Liver (tissue), 10 donors: Measurements from ENCODE around the gene ZNF532. TPM values are rescaled to one million over a fixed set of nuclear protein-coding genes. Genes with fewer than 3 reads are reported as not detected.

Source experiments
- DNase-seq: peaks from one replicate; pipeline ENCODE4 v3.0.0-alpha.2; 2017; ENCODE audit warnings: low spot score
- H3K27ac ChIP-seq, 2 donors: one replicate each; pipeline ENCODE4 v1.7.0; 2013; ENCODE audit warnings: inconsistent platforms in 2 of 2, low read length in 2 of 2, control low read depth in 1 of 2, low read depth in 1 of 2, mild to moderate bottlenecking in 1 of 2
- H3K27me3 ChIP-seq, 4 donors: one replicate each; pipeline versions ENCODE4 v1.6.1 to v1.7.0; 2013; ENCODE audit warnings: low read length in 3 of 4, inconsistent platforms in 1 of 4, mild to moderate bottlenecking in 1 of 4, moderate library complexity in 1 of 4; ENCODE audit not compliant: control insufficient read depth in 4 of 4, insufficient read depth in 4 of 4
- H3K36me3 ChIP-seq, 4 donors: one replicate each; pipeline versions ENCODE4 v1.6.1 to v1.7.0; 2013; ENCODE audit warnings: low read length in 3 of 4, mild to moderate bottlenecking in 3 of 4, low read depth in 1 of 4, moderate library complexity in 1 of 4; ENCODE audit not compliant: control insufficient read depth in 4 of 4, insufficient read depth in 3 of 4
- H3K4me1 ChIP-seq, 4 donors: one replicate each; pipeline versions ENCODE4 v1.6.1 to v1.7.0; 2013; ENCODE audit warnings: low read length in 3 of 4, mild to moderate bottlenecking in 3 of 4, moderate library complexity in 1 of 4; ENCODE audit not compliant: control insufficient read depth in 4 of 4, insufficient read depth in 4 of 4
- H3K4me3 ChIP-seq, 3 donors: one replicate each; pipeline versions ENCODE4 v1.6.1 to v1.7.0; 2013; ENCODE audit warnings: low read length in 3 of 3, control low read depth in 1 of 3, low read depth in 1 of 3, mild to moderate bottlenecking in 1 of 3
- H3K9ac ChIP-seq, 2 donors: one replicate each; pipeline ENCODE4 v1.7.0; 2013; ENCODE audit warnings: low read length in 2 of 2, mild to moderate bottlenecking in 2 of 2, moderate library complexity in 2 of 2, control low read depth in 1 of 2, low read depth in 1 of 2
- H3K9me3 ChIP-seq, 4 donors: one replicate each; pipeline versions ENCODE4 v1.6.1 to v1.7.0; 2013; ENCODE audit warnings: low read length in 3 of 4; ENCODE audit not compliant: control insufficient read depth in 4 of 4
- EGR1 ChIP-seq, 2 donors: IDR thresholded peaks; 2 replicates each; pipeline ENCODE4 v1.6.1; 2016 to 2018; ENCODE audit warnings: antibody characterized with exemption in 2 of 2, low read depth in 2 of 2
- FOXA1 ChIP-seq: IDR thresholded peaks from 2 replicates; pipeline ENCODE4 v1.6.1; 2016; ENCODE audit warnings: antibody characterized with exemption
- FOXA2 ChIP-seq: IDR thresholded peaks from 2 replicates; pipeline ENCODE4 v1.6.1; 2016; ENCODE audit warnings: antibody characterized with exemption
- GABPA ChIP-seq, 2 donors: IDR thresholded peaks in 1 of 2; conservative IDR thresholded peaks in 1 of 2; 2 replicates each; pipeline ENCODE4 v1.6.1; 2016; ENCODE audit warnings: antibody characterized with exemption in 2 of 2, mild to moderate bottlenecking in 1 of 2, moderate library complexity in 1 of 2
- HNF4A ChIP-seq, 2 donors: conservative IDR thresholded peaks; 2 replicates each; pipeline ENCODE4 v1.6.1; 2016; ENCODE audit warnings: antibody characterized with exemption in 2 of 2, mild to moderate bottlenecking in 2 of 2
- JUND ChIP-seq, 2 donors: IDR thresholded peaks; 2 replicates each; pipeline ENCODE4 v1.6.1; 2016; ENCODE audit warnings: antibody characterized with exemption in 2 of 2
- NR2F2 ChIP-seq: IDR thresholded peaks from 2 replicates; pipeline ENCODE4 v1.6.1; 2016; ENCODE audit warnings: antibody characterized with exemption
- RXRA ChIP-seq, 2 donors: IDR thresholded peaks; 2 replicates each; pipeline ENCODE4 v1.6.1; 2017 to 2018; ENCODE audit warnings: antibody characterized with exemption in 2 of 2, mild to moderate bottlenecking in 1 of 2
- YY1 ChIP-seq: IDR thresholded peaks from 2 replicates; pipeline ENCODE4 v1.6.1; 2016; ENCODE audit warnings: antibody characterized with exemption, mild to moderate bottlenecking
- WGBS: extraction: QIAGEN DNeasy Blood & Tissue Kit; methylation state at CpG from one replicate; pipeline ENCODE4 v1.1.7; 2013; 5-methylcytosine and 5-hydroxymethylcytosine counted together
- polyA plus RNA-seq, 2 donors: library from polyadenylated mRNA; stranded (reverse) in 1 of 2; unstranded in 1 of 2; fragments of 200-250 nt in 1 of 2; fragments of >200 nt in 1 of 2; fragmentation: Nextera tagmentation in 1 of 2; extraction: Ambion mirVana in 1 of 2; gene quantifications; one replicate each; pipeline versions ENCODE4 v1.2.1 to v1.2.3, GENCODE V29; 2013 to 2015
- small RNA-seq: library from RNA; depleted of rRNA; stranded (forward); fragments of <200 nt; gene quantifications from one replicate; pipeline ENCODE3, GENCODE V24; 2014
- total RNA-seq, 2 donors: library from RNA; depleted of rRNA; stranded (reverse); fragments of >200 nt; gene quantifications; one replicate each; pipeline ENCODE4 v1.2.3, GENCODE V29; 2014
- TF ChIP-seq, protein P1 (sequence below): IDR thresholded peaks from 2 replicates; pipeline ENCODE4 v1.6.1; 2016; ENCODE audit warnings: antibody characterized with exemption, mild to moderate bottlenecking
- TF ChIP-seq, protein P2 (sequence below): fragments of 150-350 bp; IDR thresholded peaks from 2 replicates; pipeline ENCODE4 v1.5.1; 2017; ENCODE audit warnings: improper control_type of control experiment, low read depth, low read length; ENCODE audit not compliant: missing input control
- TF ChIP-seq, protein P3 (sequence below): IDR thresholded peaks from 2 replicates; pipeline ENCODE4 v1.6.1; 2016; ENCODE audit warnings: antibody characterized with exemption
- donor health status: healthy.
- donor health status: healthy.
- donor health status: healthy.
- donor health status: healthy.
- donor health status: healthy.

The ZNF532 gene
- total and polyA plus RNA-seq, 4 donors = 0.68 to 5.6 (median 2.5) TPM

DNA sequence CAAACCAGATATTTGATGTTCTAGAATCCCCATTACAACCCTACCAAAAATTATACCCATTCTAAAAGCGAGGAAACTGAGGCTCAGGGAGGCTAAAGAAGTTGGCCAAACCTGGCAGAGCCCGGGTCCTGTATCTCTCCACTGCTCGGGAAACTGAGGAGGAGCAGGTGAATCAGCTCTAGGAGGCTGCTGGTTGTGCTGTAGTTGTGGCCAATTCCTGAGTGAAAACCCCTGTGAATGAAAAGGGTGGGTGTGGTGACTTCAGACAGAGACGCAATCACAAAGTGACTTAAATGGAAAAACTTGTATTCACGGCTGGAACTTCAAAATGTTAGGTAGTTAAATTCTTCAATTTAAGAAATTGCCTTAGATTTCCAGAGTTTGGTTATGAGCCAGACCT, 169.3 kb downstream of the ZNF532 start (continued):
- TF ChIP-seq, protein P1, sequence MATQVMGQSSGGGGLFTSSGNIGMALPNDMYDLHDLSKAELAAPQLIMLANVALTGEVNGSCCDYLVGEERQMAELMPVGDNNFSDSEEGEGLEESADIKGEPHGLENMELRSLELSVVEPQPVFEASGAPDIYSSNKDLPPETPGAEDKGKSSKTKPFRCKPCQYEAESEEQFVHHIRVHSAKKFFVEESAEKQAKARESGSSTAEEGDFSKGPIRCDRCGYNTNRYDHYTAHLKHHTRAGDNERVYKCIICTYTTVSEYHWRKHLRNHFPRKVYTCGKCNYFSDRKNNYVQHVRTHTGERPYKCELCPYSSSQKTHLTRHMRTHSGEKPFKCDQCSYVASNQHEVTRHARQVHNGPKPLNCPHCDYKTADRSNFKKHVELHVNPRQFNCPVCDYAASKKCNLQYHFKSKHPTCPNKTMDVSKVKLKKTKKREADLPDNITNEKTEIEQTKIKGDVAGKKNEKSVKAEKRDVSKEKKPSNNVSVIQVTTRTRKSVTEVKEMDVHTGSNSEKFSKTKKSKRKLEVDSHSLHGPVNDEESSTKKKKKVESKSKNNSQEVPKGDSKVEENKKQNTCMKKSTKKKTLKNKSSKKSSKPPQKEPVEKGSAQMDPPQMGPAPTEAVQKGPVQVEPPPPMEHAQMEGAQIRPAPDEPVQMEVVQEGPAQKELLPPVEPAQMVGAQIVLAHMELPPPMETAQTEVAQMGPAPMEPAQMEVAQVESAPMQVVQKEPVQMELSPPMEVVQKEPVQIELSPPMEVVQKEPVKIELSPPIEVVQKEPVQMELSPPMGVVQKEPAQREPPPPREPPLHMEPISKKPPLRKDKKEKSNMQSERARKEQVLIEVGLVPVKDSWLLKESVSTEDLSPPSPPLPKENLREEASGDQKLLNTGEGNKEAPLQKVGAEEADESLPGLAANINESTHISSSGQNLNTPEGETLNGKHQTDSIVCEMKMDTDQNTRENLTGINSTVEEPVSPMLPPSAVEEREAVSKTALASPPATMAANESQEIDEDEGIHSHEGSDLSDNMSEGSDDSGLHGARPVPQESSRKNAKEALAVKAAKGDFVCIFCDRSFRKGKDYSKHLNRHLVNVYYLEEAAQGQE = no peak
- no peak for TF ChIP-seq RXRA (IDR thresholded peaks at IDR 0.05)
- no peak for TF ChIP-seq FOXA1
- no peak for TF ChIP-seq YY1

DNA sequence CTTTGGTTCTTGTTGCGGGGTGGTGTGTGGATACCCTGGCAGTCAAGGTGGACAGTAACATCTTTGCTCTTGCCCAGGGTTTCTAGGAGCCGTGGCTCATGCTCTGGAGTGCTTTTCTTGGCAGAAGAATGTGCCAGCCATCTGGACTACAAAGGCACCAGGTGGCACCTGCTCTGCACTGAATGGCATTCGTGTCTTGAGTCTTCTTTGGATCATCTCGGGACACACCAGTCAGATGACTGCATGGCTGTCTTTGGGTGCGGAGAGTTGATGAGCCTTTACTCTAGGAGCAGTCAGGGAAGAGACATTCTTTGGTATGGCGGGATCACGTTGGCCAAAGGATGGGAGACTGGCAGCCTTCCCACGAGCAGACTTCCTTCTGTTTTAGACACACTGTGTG, 170.9 kb downstream of the ZNF532 start:
- Histone ChIP-seq H3K9me3 (no peaks in the 10 kb centered on the region), H3K4me3 (no peak overlapping the region), H3K36me3 (no peaks in the 10 kb centered on the region), H3K9ac (no peak overlapping the region), H3K27ac (no peak overlapping the region), H3K4me1 (no peaks in the 10 kb centered on the region), H3K27me3 (no peaks in the 10 kb centered on the region)
- TF ChIP-seq, protein P2, sequence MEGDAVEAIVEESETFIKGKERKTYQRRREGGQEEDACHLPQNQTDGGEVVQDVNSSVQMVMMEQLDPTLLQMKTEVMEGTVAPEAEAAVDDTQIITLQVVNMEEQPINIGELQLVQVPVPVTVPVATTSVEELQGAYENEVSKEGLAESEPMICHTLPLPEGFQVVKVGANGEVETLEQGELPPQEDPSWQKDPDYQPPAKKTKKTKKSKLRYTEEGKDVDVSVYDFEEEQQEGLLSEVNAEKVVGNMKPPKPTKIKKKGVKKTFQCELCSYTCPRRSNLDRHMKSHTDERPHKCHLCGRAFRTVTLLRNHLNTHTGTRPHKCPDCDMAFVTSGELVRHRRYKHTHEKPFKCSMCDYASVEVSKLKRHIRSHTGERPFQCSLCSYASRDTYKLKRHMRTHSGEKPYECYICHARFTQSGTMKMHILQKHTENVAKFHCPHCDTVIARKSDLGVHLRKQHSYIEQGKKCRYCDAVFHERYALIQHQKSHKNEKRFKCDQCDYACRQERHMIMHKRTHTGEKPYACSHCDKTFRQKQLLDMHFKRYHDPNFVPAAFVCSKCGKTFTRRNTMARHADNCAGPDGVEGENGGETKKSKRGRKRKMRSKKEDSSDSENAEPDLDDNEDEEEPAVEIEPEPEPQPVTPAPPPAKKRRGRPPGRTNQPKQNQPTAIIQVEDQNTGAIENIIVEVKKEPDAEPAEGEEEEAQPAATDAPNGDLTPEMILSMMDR = no peak
- TF ChIP-seq JUND (IDR thresholded peaks at IDR 0.05) (no peak), GABPA (IDR thresholded peaks at IDR 0.05 in 1 of 2, conservative IDR thresholded peaks at IDR 0.05 in 1 of 2) (no peak), NR2F2 (no peak), FOXA2 (no peak), HNF4A (conservative IDR thresholded peaks at IDR 0.05) (no peak), EGR1 (IDR thresholded peaks at IDR 0.05; ENCODE audit: low read depth in 2 of 2) (no peak), YY1 (no peak)
- TF ChIP-seq, protein P3, sequence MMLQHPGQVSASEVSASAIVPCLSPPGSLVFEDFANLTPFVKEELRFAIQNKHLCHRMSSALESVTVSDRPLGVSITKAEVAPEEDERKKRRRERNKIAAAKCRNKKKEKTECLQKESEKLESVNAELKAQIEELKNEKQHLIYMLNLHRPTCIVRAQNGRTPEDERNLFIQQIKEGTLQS = no peak
- TF ChIP-seq, protein P1 = no peak
- 88% methylated on average over 8 of the region's 8 CpGs for WGBS
- no peak for DNase-seq

Small RNA genes within 50 kb of the gene (small RNA-seq; reads per million reads assigned to genes)
- gene RF00096 (not detected), gene RNU2-69P (0.18 reads per million)

Other genes with a start within 250 kb of the ZNF532 start
- gene ALPK2, start 235.8 kb upstream of the ZNF532 start, total RNA-seq = 10 to 100 TPM in 1 of 2 donors, under 1 TPM in 1; 0.05 to 14.5 TPM
- under 1 TPM; 0.03 to 0.94 TPM for gene ALPK2, start 235.8 kb upstream of the ZNF532 start, polyA plus RNA-seq
- gene MALT1, start 193.4 kb upstream of the ZNF532 start, total RNA-seq = 10 to 100 TPM in 1 of 2 donors, 1 to 10 TPM in 1; 6.4 to 27.3 TPM
- gene MALT1, start 193.4 kb upstream of the ZNF532 start, polyA plus RNA-seq = 1 to 10 TPM; 3.1 to 6.4 TPM